Central memory CD4-positive, alpha-beta T cell (primary cell): Measurements from ENCODE around the gene DHX35.

ENCODE experiments used
- DNase-seq: peaks from one replicate; pipeline ENCODE4 v3.0.0; 2022

Gene DHX35

GRCh38 chr20:39032997-39033396 lies 70.9 kb downstream of the DHX35 start:
- no peak for DNase-seq

- no peak for DNase-seq
Observed at GRCh38 chr20:39036011-39036410, 73.9 kb downstream of the DHX35 start.

GRCh38 chr20:39036851-39037250 lies 74.7 kb downstream of the DHX35 start:
- DNase-seq: no peak

GRCh38 chr20:39038047-39038446 lies 75.9 kb downstream of the DHX35 start:
- DNase-seq: no peak

GRCh38 chr20:39038495-39038894 lies 76.4 kb downstream of the DHX35 start:
- no peak for DNase-seq

- DNase-seq: no peak
Observed at GRCh38 chr20:39039261-39039660, 77.1 kb downstream of the DHX35 start.

GRCh38 chr20:39040116-39040515 lies 78.0 kb downstream of the DHX35 start:
- no peak for DNase-seq

- no peak for DNase-seq
Observed at GRCh38 chr20:39041067-39041466, 78.9 kb downstream of the DHX35 start.

GRCh38 chr20:39042279-39043150 lies 80.4 kb downstream of the DHX35 start:
- no peak for DNase-seq

GRCh38 chr20:39044501-39044900 lies 82.4 kb downstream of the DHX35 start:
- DNase-seq: no peak

GRCh38 chr20:39045676-39046075 lies 83.5 kb downstream of the DHX35 start:
- DNase-seq: no peak

GRCh38 chr20:39047417-39047985 lies 85.4 kb downstream of the DHX35 start:
- no peak for DNase-seq

- DNase-seq: peak; percentile 54
Observed at GRCh38 chr20:39048000-39048696, 86.0 kb downstream of the DHX35 start.

- no peak for DNase-seq
Observed at GRCh38 chr20:39049148-39049547, 87.0 kb downstream of the DHX35 start.

GRCh38 chr20:39049684-39050554 lies 87.8 kb downstream of the DHX35 start:
- peak; percentile 73 for DNase-seq

GRCh38 chr20:39050555-39050902 lies 88.4 kb downstream of the DHX35 start:
- no peak for DNase-seq

- no peak for DNase-seq
Observed at GRCh38 chr20:39052676-39053075, 90.5 kb downstream of the DHX35 start.

GRCh38 chr20:39057143-39057542 lies 95.0 kb downstream of the DHX35 start:
- DNase-seq: no peak

- DNase-seq: no peak
Observed at GRCh38 chr20:39057911-39058310, 95.8 kb downstream of the DHX35 start.

- DNase-seq: no peak
Observed at GRCh38 chr20:39059036-39059435, 96.9 kb downstream of the DHX35 start.

- no peak for DNase-seq
Observed at GRCh38 chr20:39066471-39067242, 104.5 kb downstream of the DHX35 start.
